Subcutaneous abdominal adipose tissue (tissue), 5 donors: ENCODE measurements around the gene OASL.

Experiments
- H3K27ac ChIP-seq: one replicate; pipeline ENCODE4 v1.7.0; 2013; ENCODE audit warnings: low read depth, mild to moderate bottlenecking, inconsistent platforms, low read length, moderate library complexity
- H3K27me3 ChIP-seq, 5 donors: one replicate each; pipeline ENCODE4 v1.7.0; 2013; ENCODE audit warnings: low read length in 5 of 5, inconsistent platforms in 1 of 5; ENCODE audit not compliant: control insufficient read depth in 5 of 5, insufficient read depth in 4 of 5
- H3K36me3 ChIP-seq, 5 donors: one replicate each; pipeline ENCODE4 v1.7.0; 2013; ENCODE audit warnings: low read length in 5 of 5; ENCODE audit not compliant: control insufficient read depth in 5 of 5, insufficient read depth in 5 of 5
- H3K4me1 ChIP-seq, 5 donors: one replicate each; pipeline ENCODE4 v1.7.0; 2013; ENCODE audit warnings: low read length in 5 of 5, mild to moderate bottlenecking in 3 of 5, moderate library complexity in 1 of 5; ENCODE audit not compliant: control insufficient read depth in 5 of 5, insufficient read depth in 5 of 5
- H3K4me3 ChIP-seq, 5 donors: one replicate each; pipeline ENCODE4 v1.7.0; 2013; ENCODE audit warnings: low read length in 5 of 5, low read depth in 1 of 5
- H3K9ac ChIP-seq, 5 donors: one replicate each; pipeline ENCODE4 v1.7.0; 2013; ENCODE audit warnings: low read length in 5 of 5, mild to moderate bottlenecking in 4 of 5, moderate library complexity in 3 of 5
- H3K9me3 ChIP-seq, 5 donors: one replicate each; pipeline ENCODE4 v1.7.0; 2013; ENCODE audit warnings: low read length in 5 of 5; ENCODE audit not compliant: control insufficient read depth in 5 of 5
- donor health status: healthy.
- donor health status: healthy.
- donor health status: healthy.
- donor health status: healthy.
- donor health status: healthy.

OASL gene

GRCh38 chr12:120981407-120981941 is 57.6 kb downstream of the OASL start:
- no peaks in the 10 kb centered on the region for H3K36me3 ChIP-seq
- H3K4me1 ChIP-seq, result no peaks in the 10 kb centered on the region
- H3K27ac ChIP-seq, result no peak overlapping the region
- no peaks in the 10 kb centered on the region for H3K9me3 ChIP-seq
- H3K4me3 ChIP-seq, result no peak overlapping the region
- no peak overlapping the region for H3K9ac ChIP-seq
- H3K27me3 ChIP-seq, result peaks cover 0 to 7% (median 0%) of the 10 kb centered on the region in 5 donors

- H3K9me3 ChIP-seq, result no peaks in the 10 kb centered on the region
- H3K36me3 ChIP-seq, result no peaks in the 10 kb centered on the region
- peaks cover 0 to 7% (median 2%) of the 10 kb centered on the region in 5 donors for H3K27me3 ChIP-seq
- no peak overlapping the region for H3K9ac ChIP-seq
- no peak overlapping the region for H3K4me3 ChIP-seq
- H3K27ac ChIP-seq, result no peak overlapping the region
- H3K4me1 ChIP-seq, result no peaks in the 10 kb centered on the region
Observed at GRCh38 chr12:120980800-120981368, 58.2 kb downstream of the OASL start.

DNA sequence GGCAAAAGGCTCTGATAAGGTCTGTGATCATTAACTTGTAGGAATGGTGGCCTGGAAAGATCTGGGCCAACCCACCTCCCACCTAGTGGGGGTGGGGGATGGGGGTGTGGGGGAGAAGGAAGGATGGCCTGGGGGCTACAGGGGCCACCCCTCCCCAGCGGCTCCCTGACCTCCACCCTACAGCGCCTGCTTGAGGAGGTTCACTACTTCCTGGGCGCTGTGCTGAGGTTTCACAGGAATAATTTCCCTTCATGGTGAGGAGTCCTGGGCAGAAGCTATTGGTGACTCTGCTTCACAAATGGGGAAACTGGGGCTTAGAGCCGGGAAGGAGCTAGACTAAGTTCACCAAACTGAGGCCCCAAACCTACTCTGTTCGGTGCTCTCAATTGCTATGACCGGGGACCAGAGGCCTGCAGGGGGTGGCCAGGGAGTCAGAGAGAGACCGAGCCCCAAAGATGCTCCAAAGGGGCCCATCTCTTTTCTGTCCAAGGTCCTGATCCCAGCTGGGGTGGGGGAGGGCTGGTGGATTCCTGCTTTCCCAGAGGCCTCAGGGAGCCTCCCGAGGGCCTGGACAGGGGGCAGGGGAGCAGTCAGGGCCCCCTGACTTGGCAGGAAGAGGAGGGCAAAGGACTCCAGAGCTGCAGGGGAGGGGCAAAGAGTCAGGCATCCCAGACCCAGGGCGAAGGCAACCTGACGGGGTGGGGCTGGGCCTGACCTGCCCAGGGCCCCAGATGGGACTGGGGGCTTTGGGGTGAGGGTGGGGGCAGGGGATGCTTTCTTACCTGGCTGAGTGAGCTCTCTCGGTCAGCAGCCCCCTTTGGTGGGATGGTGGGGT is 59.0 kb downstream of the OASL start:
- no peak overlapping the region for H3K27ac ChIP-seq
- no peaks in the 10 kb centered on the region for H3K36me3 ChIP-seq
- no peak overlapping the region for H3K4me3 ChIP-seq
- H3K4me1 ChIP-seq, result no peaks in the 10 kb centered on the region
- H3K9me3 ChIP-seq, result no peaks in the 10 kb centered on the region
- no peak overlapping the region for H3K9ac ChIP-seq
- peaks cover 0 to 7% (median 2%) of the 10 kb centered on the region in 5 donors for H3K27me3 ChIP-seq

DNA sequence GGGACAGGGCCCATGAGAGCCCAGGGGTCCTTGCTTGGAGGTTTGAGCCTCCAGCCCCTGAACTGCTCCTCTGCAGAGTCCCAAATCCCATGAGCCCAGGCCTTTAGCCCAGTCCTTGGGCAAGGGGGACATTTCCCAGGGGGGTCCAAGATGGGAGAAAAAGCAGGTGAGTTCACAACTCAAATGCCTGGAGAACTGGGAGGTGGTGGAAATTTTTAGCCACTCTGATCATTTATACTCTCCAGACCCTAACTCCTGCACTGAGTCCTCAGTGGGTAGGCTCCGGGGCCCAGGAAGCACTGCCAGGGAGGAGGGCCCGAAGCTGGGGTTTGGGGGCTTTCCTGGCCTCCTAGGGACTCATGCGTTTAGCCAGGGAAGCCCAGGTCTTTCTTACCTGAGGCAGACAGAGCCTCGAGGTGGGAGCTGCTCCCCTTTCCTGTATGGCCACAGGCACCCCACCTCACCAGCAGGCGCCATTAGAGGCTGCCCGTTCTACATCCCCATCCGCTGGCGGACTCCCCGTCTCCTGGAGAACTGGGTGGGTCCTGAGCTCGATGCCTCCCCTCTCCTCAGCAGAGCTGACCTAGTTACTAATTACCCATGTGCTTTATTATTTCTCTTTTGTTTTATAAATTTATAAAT is 59.7 kb downstream of the OASL start:
- Histone ChIP-seq H3K36me3 (no peaks in the 10 kb centered on the region), H3K27me3 (peaks cover 0 to 7% (median 2%) of the 10 kb centered on the region in 5 donors), H3K27ac (no peak overlapping the region), H3K9me3 (no peaks in the 10 kb centered on the region), H3K4me3 (no peak overlapping the region), H3K4me1 (no peaks in the 10 kb centered on the region), H3K9ac (no peak overlapping the region)

GRCh38 chr12:120978296-120979219 is 60.5 kb downstream of the OASL start, which contains the start of gene HNF1A:
Gene HNF1A, plus strand, starts transcription at chr12:120978543. Its CDS starts 226 bp downstream, at chr12:120978769.
- Histone ChIP-seq H3K9ac (no peak within 1 kb of the TSS), H3K27ac (no peak within 1 kb of the TSS), H3K36me3 (no peaks in the 10 kb centered on the region), H3K9me3 (no peaks in the 10 kb centered on the region), H3K27me3 (peaks cover 0 to 7% (median 2%) of the 10 kb centered on the region in 5 donors), H3K4me3 (no peak within 1 kb of the TSS), H3K4me1 (no peaks in the 10 kb centered on the region)

GRCh38 chr12:120977531-120978295 is 61.3 kb downstream of the OASL start:
- Histone ChIP-seq H3K9ac (no peak overlapping the region), H3K4me1 (no peaks in the 10 kb centered on the region), H3K4me3 (no peak overlapping the region), H3K27ac (no peak overlapping the region), H3K9me3 (no peaks in the 10 kb centered on the region), H3K27me3 (peaks cover 0 to 7% (median 2%) of the 10 kb centered on the region in 5 donors), H3K36me3 (no peaks in the 10 kb centered on the region)

GRCh38 chr12:120972870-120973543 is 66.0 kb downstream of the OASL start:
- Histone ChIP-seq H3K9me3 (no peaks in the 10 kb centered on the region), H3K27ac (no peak overlapping the region), H3K9ac (no peak overlapping the region), H3K4me1 (peaks cover 0 to 3% (median 0%) of the 10 kb centered on the region in 5 donors), H3K36me3 (no peaks in the 10 kb centered on the region), H3K4me3 (no peak overlapping the region), H3K27me3 (peaks cover 0 to 2% (median 0%) of the 10 kb centered on the region in 5 donors)

DNA sequence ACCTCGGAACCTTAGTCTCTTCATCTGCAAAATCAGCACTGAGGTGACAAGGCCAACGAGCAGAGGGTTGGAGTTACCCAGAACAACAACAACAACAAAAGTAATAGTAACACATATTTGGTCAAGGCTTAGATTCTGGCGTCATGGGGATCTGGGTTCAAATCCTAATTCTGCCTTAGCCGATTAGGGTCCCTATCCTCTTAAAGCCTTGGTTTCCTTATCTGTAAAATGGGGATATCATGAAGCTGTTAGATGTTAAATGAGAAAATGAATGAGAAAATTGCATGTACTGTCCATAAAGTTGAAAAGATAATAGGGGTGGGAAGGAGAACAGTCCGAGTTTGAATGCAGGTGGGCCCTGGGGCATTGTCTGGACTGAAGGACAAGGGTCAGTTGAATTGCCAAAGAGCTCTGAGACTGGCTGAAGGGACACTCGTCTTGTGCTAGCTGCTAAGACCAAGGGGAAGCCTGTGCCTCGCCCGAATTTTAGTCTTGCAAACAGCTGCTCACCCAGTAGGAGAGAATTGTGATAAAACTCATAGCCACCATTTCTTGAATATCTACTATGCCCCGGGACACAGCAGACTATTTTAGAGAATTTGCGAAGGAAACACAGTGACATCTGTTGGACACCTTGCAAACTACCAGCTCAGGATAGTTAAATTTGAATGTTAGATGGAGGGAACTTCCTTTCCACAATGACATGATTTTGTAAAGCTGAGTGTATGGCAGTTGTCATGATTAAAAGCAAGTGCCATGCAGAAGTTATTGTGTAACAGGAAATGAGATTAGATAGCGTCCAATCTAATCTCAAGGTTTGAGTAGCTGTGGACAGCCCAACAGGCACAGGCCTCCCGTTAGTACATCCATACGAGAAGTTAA is 67.5 kb downstream of the OASL start:
- H3K9me3 ChIP-seq, result no peaks in the 10 kb centered on the region
- H3K27ac ChIP-seq, result no peak overlapping the region
- peaks cover 0 to 3% (median 0%) of the 10 kb centered on the region in 5 donors for H3K4me1 ChIP-seq
- peaks cover 0 to 2% (median 0%) of the 10 kb centered on the region in 5 donors for H3K27me3 ChIP-seq
- H3K4me3 ChIP-seq, result no peak overlapping the region
- H3K9ac ChIP-seq, result no peak overlapping the region
- H3K36me3 ChIP-seq, result no peaks in the 10 kb centered on the region
